ENCODE data around the gene ZNF341.
"Not testable (repeated sequence)": the region's sequence is repeated elsewhere in the genome, so short reads cannot be mapped to it uniquely, and the experiment has no call there.

The ZNF341 gene

DNA sequence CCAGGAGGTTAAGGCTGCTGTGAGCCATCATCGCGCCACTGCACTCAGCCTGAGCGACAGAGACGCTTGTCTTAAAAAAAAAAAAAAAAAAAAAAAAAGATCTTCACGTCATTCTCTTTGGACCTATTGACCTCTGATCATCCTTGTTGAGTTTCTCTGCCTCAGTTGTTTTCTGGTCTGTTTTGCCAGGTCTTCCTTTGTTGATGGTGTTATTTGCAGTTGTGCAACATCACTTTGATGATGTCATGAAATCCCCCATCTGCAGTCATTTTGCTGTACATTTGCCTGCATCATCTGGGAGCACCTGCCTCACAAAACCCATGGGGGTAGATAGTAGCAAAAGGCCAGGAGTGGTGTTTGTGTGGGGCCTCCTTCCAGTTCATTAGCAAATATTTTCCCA is 40.1 kb downstream of the ZNF341 start:
- DNase-seq: no peak

DNA sequence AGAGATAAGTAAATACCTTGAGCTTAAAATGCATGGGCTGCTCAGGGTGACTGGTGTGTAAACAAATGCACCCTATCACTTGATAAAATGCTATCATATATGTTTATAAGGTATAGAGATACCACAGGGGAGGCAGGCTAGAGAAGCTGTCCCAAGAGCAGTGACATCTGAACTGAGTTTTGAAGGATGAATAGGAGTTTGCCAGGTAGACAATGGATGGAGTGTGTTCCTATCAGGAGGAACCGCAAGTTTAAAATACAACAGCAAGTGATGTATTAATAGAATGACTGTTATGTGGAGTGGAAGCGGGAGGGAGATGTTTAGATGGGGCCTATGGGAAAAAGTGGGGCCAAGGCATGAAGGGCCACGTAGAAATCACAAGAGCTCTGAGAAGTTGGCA is 40.6 kb downstream of the ZNF341 start:
- DNase-seq: no peak

DNA sequence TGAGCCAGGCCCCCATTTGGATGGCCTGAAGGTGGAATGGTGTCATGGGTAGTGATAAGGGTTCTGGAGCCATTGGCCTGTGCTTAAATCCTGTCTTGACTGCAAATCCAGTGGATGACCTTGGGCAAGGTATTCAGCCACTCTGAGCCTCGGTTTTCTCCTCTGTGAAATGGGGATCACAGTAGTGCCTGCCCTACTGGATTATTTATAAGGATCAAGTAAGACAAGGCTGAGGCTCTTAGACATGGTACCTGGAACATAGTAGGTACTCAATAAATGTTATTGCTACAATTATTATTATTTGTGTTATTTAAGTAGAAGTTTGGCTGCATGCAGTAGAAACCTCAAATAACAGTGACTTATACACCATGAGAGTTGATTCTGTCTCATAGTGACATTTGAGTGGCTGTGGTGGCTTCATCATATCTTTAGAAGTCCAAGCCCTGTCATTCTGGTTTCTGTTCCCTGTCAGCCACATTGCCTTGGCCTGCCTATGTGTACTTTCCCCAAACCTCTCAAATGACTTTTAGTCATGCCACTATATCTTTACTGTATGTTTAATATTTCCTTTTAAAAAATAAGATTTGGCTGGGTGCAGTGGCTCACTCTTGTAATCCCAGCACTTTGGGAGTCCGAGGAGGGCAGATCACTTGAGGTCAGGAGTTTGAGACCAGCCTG is 41.8 kb downstream of the ZNF341 start:
- DNase-seq: no peak

DNA sequence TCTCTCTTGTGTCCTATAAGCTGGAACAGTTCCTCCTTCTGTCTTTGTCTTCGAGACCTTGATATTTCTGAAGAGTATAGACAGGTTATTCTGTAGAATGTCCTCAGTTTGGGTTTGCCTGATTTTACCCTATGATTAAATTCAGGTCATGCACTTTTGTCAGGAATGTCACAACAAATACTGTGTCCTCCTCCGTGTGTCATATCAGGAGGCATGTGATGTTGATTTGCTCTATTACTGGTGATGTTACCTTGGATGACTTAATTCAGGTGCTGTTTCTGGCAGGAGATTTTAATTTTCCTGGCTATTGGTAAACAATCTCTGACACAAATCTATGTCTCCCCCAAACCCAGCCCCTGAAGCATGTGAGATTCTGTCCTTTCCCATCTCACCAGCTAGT is 46.0 kb downstream of the ZNF341 start:
- DNase-seq: no peak

DNA sequence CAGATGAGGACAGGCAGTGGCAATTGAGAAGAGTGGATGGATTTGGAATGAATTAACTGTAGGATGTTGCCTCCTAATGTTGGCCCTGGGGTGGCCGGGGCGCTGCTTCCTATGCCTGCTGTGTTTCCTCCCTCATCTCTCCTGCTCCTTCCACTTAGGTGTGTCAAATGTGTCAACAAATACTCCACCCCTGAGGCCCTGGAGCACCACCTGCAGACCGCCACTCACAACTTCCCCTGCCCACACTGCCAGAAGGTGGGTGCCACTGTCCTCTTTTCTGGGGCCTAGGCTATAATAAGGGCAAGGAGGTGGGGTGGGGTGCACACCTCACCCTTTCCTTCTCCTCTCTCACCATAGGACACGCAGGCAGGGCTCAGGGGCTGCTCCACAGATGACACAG is 49.3 kb downstream of the ZNF341 start:
- DNase-seq: no peak

DNA sequence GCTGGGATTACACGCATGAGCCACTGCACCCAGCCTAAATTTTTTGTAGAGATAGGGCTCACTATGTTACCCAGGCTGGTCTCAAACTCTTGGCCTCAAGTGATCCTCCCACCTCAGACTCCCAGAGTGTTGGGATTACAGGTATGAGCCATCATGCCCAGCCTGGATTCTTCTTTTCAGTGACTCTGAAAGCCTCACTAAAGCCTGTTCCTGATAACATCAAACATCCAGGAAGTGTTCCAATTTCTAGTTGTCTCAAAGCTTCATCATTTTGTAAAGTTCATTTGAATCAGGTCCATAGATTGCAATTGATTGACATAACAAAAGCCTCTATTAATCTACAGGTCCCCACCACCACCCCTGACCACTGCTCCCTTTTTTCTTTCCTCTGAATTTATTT is 50.1 kb downstream of the ZNF341 start:
- DNase-seq: no peak

DNA sequence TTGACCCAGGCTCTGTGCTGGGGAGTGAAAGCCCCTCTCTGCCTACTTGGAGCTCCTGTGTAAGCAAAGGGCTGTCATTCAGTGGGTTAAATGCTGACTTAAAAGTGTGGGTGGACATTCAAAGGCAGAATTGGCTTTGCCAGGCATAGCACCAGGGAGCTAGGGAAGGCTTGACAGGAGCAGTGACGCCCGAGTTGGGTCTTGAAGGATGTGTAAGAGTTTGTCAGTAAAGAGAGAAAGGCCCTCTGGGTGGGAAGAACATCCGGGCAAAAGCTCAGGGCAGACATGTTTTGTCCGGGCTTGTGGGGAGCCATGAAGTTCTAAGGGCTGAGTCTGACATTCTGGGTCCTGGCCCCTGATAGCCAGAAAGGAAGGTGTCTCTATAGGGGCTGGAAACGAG is 51.5 kb downstream of the ZNF341 start:
- DNase-seq: no peak

DNA sequence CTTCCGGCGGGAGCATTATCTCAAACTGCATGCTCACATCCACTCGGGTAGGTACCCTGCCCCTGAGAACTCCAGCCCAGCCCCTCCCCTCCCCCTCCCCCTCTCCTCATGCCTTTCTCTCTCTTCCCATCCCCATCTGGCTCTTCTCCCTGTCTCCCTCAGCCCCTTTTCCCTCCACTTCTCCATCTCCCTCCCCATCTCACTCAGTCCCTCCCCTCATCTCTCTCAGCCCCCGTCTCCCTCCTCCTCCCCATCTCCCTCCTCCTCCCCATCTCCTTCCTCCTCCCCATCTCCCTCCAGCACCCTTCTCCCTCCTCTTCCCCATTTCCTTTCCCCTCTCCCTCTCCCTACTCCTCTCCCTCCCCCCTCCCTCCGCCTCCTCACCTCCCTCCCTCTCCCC is 52.0 kb downstream of the ZNF341 start:
- no peak for DNase-seq

DNA sequence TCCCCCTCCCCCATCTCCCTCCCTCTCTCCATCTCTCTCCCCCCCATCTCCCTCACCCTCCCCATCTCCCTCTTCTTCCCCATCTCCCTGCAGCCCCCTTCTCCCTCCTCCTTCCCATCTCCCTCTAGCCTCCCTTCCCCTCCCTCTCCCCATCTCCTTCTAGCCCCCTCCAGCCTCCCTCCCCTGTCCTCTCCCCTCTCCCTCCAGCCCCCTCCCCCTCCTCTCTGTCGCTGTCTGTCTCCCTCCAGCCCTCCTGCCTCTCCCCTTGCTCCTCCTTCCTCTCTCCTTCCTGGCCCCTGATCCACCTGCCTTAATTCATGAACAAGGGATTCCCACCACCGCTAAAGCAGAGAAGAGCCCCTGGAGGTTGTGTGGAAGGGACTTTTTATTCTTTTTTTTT is 52.4 kb downstream of the ZNF341 start:
- no peak for DNase-seq

DNA sequence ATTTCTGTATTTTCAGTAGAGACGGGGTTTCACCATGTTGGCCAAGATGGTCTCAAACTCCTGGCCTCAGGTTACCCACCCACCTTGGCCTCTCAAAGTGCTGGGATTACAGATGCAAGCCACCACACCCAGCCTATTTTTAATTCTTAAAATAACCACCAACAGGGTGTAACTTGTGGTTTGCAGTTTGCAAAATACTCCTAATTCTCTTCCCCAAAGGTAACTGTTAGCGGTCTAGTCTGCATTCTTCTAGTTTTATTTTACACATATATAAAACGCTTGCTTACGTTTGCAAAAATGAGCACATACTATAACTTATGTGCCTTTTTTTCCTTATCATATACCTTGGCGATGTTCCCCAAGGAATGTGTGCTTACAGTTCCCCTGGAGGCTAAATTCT is 53.7 kb downstream of the ZNF341 start:
- no peak for DNase-seq

DNA sequence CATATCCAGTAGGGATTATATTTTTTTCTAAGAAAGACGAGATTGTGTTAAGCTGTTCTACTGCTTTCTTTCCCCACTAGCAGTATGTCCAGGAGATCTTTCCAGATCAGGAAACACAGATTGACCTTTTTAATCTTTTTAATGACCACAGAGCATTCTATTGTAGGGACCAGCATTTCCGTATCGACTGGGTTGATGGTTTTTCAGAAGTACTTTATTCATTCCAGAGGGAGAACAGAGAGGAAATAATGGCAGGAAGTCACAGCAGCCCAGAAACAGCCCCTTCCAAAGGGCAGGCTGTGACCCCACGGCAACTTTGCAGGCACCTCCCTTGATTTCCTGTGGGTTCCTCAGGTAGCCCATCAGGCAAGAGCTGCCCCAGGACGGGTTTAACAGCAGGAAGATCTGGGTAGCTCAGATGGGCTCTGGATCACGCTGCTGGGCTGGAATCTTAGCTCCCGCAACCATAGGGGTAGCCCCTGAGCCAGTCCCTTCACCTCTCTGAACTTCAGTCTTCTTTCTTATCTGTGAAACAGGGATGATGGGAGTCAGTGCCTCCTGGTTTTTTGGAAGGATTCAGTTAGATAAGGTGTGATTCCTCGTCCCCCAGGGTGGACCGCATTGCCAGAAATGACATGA is 55.6 kb downstream of the ZNF341 start:
- DNase-seq: no peak

DNA sequence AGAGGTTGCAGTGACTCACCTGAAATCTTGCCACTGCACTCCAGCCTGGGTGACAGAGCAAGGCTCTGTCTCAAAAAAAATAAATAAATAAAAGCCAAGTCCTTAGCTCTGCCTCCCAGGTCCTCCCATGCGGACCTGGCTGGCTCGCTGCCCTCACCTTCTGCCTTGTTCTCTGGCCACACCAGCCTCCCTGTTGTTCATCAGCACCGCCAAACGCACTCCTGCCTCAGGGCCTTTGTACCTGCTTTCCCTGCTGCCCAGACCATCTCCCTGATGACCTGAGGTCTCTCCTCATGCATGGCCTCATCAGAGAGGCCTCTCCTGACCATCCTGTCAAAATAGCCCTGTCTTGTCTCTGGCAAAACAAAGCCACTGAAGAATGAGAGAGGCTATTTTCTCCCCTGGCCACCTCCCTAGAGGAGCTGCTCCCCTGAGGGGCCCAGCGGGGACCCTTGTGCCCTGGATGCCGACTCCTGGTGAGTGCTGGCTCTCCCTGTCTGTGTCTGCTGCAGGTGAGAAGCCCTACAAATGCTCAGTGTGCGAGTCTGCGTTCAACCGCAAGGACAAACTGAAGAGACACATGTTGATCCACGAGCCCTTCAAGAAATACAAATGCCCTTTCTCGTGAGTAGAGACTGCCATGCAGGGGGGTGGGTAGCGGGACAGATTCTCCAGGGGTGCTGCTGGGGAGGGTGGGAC is 56.7 kb downstream of the ZNF341 start:
- no peak for DNase-seq

DNA sequence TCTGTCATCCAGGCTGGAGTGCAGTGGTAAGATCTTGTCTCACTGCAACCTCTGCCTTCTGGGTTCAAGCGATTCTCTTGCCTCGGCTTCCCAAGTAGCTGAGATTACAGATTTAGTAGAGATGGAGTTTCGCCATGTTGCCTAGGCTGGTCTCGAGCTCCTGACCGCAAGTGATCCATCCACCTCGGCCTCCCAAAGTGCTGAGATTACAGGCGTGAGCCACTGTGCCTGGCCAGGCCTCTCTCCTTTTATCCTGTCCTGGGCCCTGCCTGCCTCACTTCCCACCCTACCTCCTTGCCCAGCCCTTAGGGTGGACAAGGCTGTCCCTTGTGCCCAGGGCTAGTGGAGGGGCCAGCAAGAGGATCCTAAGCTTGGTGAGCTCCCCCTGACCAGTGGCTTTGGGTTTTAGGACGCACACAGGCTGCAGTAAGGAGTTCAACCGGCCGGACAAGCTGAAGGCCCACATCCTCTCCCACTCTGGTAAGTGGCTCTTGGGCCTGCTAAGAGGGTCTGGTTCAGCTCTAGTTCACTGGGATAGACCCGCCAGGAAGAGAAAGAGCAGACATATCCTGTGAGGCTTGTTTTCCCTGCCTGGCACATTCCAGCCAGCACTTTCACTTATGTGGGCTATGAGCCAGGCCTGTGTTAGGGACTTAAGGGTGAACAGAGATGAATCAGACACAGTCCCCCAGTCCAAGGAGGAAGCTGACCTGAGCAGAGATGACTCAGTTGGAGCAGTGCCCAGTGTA is 57.5 kb downstream of the ZNF341 start:
- no peak for DNase-seq

DNA sequence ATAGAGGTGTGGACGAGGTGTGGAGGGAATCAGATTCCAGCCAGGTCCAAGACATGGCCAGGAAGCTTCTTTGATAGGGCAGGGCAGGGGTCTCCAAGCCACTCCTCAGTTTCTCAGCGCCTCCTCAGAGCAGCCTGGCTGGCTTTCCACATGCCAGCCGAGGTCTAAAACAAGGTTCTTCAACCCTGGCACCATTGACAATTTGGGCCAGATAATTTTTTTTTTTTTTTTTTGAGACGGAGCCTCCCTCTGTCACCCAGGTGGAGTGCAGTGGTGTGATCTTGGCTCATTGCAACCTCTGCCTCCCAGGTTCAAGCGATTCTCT is 58.0 kb downstream of the ZNF341 start:
- no peak for DNase-seq

DNA sequence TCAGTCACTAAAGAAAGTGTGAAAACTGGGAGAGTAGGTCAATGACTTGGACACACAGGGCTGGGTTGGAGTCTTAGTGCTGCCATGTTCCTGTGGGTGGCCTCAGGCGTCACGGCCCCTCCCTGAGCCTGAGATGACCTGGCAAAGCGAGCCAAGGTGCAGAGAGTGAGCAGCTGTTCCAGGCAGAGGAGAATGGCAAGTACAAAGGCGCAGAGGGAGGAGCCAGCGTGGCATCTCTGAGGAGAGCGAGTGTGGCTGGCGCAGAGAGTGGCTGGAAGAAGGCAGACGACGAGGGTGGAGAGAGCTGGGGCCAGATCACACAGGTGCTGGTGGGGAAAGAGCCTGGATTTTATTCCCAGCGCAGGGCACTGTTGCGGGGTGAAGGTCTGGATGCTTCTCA is 58.8 kb downstream of the ZNF341 start:
- DNase-seq: no peak

DNA sequence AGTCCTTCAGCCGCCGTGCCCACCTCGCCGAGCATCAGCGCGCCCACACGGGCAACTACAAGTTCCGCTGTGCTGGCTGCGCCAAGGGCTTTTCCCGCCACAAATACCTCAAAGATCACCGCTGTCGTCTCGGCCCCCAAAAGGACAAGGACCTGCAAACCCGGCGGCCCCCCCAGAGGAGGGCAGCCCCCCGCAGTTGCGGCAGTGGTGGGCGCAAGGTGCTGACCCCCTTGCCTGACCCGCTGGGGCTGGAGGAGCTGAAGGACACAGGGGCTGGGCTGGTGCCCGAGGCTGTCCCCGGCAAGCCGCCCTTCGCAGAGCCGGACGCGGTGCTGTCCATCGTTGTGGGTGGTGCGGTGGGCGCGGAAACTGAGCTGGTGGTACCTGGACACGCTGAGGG is 59.2 kb downstream of the ZNF341 start:
- no peak for DNase-seq

DNA sequence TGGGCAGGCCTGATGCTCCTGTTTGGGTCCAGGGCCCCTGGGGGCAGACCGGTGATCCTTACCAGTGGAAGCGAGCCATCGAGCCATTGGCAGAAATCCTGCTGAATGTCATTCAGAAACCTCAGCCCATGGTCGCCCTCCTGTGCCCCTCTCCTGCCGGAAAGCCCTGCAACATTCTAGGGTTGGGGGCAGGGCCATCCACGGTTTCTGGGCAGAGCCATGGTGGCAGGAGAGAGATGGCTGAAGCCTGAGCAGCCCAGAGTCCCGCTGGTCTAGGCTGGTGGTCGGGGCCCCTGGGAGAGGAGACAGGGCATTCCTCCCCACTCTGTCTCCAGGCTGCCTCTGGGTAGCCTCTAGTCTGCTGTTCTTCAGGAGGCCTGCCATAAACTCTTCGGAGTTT is 59.7 kb downstream of the ZNF341 start:
- no peak for DNase-seq

DNA sequence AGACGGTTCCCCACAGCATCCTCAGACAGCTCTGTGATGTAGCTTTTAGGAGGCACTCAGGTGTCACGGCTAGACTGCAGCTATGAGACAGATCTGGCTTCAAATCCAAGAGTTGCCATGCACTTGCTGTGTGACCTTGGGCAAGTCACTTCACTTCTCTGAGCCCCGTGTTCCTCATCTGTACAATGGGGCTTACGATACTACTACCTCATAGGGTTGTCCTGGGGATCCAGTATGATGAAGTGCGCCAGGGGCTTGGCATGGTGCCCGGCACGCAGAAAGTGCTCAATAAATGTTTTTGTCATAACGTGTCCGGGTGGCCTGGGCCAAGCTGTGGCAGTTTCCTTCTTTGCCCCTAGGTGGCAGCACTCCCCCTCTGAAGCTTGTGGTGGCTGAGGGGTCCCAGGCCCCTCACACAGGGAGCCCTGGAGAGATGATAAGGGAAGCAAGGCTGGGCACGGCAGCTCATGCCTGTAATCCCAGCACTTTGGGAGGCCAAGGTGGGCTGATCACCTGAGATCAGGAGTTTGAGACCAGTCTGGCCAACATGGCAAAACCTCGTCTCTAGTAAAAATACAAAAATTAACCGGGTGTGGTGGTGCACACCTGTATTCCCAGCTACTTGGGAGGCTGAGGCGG is 60.3 kb downstream of the ZNF341 start:
- DNase-seq: no peak

DNA sequence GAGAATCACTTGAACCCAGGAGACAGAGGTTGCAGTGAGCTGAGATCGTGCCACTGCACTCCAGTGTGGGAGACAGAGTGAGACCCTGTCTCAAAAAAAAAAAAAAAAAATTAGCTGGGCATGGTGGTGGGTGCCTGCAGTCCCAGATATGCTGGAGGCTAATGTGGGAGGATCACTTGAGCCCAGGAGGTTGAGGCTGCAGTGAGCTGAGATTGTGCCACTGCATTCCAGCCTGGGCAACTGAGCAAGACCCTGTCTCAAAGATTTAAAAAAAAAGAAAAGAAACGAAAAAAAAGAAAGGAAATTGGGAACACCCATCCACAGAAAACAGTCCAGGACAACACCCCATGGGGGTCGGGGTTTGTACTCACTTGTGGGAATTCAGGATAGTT is 60.8 kb downstream of the ZNF341 start:
- not testable (repeated sequence) for DNase-seq

DNA sequence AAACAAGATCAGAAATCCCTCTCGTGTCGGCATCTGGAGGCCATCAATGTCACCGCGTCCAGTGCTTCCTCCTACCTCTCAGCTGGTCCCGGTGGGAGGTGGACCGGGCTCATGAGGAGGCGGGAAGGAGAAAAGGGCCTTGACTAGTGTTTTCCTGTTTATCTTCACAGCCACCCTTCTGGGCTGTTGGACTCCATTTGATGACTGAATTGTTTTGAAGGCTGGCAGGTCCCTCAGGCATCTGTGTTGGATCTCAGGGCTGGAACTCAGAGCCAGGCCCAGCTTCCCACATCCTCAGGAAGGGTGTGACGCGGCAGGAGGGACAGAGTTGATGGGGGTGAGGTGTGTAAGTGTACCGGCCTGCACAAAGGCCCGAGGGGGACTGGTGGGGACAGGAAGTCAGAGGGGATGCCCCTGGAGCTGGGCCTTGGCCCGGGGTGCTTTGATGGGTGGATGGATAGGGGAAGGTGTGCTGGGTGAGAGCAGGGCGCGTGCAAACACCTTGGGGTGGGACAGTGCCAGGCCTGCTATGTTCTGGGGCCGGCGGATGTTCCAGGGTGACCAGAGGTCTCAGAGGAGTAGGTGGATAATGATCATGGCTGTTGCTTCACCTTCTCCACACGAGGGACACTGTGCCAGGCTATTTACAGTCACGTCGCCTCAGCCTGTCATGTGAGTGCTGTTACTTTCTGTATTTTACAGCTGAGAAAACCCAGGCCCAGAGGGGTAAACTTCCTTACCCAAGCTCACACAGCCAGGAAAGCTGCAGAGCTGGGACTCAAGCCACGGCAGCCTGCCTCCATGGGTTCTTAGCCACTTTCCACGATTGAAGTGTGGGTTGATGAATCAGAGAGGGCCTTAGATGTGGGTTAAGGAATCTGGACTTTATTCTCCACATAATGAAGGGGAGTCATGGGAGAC is 61.5 kb downstream of the ZNF341 start:
- no peak for DNase-seq

DNA sequence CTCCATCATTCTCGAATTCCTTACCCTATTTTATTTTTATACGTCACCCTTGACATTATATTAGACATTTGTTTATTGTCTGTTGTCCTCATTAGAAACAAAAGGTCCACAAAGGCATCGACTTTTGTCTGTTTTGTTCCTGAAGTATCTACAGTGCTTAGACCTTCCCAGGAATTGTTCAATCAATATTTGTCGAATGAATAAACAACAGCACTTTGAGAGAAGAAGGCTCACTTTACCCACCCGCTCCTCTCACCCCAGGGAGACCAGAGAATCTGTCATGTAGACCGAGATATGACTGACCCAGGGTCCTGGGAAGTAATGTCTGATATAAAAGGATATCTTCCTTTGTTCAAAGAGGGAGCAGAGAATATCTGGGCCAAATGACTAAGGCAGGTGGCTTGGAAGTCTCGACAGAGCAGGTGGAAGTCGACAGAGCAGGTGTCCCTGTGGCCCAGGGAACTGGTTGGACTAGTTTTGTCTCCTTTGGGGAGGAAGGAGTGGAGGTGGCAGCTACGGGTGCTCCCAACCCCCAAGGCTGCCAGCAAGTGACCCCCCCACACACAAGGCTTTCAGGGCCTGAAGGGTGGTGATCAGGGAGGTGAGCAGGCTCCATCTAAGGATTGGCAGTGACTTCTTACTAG is 64.6 kb downstream of the ZNF341 start:
- DNase-seq: no peak

All from NK-92 treated with Interleukin-12 subunit alpha and Interleukin-12 subunit beta, amount 100 ng/mL, for 24 hours (cell line).